ENCODE data around the gene PSMC3. TPM values are rescaled to one million over a fixed set of nuclear protein-coding genes. Genes with fewer than 3 reads are reported as not detected.

Gene PSMC3
- total RNA-seq, 1 donor from 2014 or later: 97.2 TPM

DNA sequence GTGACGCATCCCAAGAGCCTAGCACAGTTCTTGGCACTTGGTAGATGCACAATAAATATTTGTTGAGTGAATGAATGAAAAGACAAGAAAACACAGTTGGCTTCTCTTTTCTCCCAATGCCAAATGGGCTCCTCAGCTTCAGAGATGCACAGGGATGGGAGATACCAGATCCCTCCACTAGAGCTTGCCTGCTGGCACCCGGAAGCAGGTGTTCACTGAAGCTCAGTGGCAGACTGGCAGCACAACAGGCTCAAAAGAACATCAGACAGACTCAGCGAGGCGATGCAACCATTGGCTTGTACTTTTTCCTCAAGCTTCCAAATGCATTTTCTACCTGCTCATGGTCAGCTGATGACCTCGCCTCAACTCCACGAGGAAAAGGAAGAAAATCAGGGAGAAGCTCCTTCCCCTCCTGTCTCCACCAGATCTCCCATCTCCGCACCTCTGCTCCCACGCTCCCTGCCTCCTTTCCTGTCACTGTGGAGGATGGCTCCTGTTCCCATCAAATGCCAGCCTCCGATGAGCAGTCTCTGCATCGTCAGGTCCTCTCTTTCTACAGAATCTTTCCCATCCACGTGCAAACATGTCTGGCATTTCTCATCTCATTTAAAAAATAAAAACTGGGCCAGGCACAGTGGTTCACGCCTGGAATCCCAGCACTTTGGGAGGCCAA lies 16.9 kb upstream of the PSMC3 start:
- Mint-ChIP-seq H3K27ac (no peak overlapping the region), H3K36me3 (no peaks in the 10 kb centered on the region), H3K9me3 (no peaks in the 10 kb centered on the region), H3K27me3 (ENCODE audit: low read depth) (no peaks in the 10 kb centered on the region), H3K4me1 (no peaks in the 10 kb centered on the region), H3K4me3 (no peak overlapping the region)
- TF ChIP-seq, protein P1, sequence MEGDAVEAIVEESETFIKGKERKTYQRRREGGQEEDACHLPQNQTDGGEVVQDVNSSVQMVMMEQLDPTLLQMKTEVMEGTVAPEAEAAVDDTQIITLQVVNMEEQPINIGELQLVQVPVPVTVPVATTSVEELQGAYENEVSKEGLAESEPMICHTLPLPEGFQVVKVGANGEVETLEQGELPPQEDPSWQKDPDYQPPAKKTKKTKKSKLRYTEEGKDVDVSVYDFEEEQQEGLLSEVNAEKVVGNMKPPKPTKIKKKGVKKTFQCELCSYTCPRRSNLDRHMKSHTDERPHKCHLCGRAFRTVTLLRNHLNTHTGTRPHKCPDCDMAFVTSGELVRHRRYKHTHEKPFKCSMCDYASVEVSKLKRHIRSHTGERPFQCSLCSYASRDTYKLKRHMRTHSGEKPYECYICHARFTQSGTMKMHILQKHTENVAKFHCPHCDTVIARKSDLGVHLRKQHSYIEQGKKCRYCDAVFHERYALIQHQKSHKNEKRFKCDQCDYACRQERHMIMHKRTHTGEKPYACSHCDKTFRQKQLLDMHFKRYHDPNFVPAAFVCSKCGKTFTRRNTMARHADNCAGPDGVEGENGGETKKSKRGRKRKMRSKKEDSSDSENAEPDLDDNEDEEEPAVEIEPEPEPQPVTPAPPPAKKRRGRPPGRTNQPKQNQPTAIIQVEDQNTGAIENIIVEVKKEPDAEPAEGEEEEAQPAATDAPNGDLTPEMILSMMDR (IDR thresholded peaks at IDR 0.05; ENCODE audit: unreplicated experiment): no peak
- DNase-seq (ENCODE audit: low spot score in 2 of 2, unreplicated experiment in 2 of 2): no peak

DNA sequence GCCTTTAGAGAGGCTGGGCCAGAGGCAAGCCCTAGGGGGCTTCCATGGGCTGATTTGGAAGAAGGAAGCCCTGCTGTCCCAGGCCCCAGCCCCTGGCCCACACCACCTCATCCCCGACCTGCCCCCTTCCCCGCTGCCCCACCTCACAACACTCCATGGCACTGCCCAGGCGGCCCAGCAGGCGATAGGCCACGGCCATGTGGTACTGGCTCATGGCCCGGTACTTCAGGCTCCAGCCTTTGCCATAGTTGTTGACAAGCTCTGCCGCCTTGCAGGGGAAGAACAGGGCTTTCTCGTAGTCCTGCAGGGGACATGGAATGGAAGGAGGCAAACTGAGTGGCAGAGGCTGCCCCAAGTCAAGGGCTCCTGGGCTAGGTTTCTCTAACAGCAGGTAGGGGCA lies 16.3 kb upstream of the PSMC3 start:
- DNase-seq (ENCODE audit: low spot score in 2 of 2, unreplicated experiment in 2 of 2): no peak
- Mint-ChIP-seq H3K36me3 (no peaks in the 10 kb centered on the region), H3K4me1 (no peaks in the 10 kb centered on the region), H3K9me3 (no peaks in the 10 kb centered on the region), H3K4me3 (no peak overlapping the region), H3K27me3 (ENCODE audit: low read depth) (no peaks in the 10 kb centered on the region), H3K27ac (no peak overlapping the region)
- TF ChIP-seq, protein P1 (IDR thresholded peaks at IDR 0.05; ENCODE audit: unreplicated experiment): no peak

DNA sequence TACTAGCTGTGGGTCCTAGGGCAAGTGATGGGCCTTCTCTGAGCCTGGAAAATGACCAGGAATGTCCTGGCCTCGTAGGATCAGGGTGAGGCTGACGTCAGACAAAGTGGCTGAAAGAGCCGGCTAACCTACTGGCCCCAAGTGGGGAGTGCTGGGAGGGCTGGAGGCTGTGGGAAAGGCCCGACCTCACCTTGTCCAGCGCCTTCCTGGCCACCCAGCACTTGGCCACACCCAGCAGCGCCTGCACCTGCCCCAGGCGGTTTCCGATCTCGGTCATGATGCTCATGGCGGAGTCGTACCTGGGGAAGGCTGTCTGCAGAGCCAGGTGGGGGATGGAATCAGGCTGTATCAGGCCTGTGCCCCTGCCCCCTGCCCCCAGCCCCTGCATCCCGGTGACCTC lies 15.2 kb upstream of the PSMC3 start:
- Mint-ChIP-seq H3K4me3 (no peak overlapping the region), H3K9me3 (no peaks in the 10 kb centered on the region), H3K4me1 (no peaks in the 10 kb centered on the region), H3K36me3 (no peaks in the 10 kb centered on the region), H3K27ac (no peak overlapping the region), H3K27me3 (ENCODE audit: low read depth) (no peaks in the 10 kb centered on the region)
- no peak for DNase-seq (ENCODE audit: low spot score in 2 of 2, unreplicated experiment in 2 of 2)
- TF ChIP-seq, protein P1 (IDR thresholded peaks at IDR 0.05; ENCODE audit: unreplicated experiment): no peak

DNA sequence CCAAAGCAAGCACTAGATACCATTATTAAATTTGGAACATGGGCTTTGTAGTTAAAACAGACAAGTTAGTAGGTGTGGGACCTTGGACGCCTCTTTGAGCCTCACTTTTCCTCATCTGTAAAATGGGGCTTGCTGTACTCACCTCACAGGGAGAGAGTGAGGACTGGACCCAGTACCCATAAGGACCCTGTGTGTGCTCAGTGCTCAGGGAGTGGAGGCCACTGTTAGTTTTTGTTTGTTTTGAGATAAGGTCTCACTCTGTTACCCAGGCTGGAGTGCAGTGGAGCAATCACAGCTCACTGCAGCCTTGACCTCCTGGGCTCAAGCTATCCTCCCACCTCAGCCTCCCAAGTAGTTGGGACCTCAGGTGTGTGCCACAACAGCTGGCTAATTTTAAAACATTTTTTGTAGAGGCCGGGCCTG lies 13.8 kb upstream of the PSMC3 start:
- H3K9me3 Mint-ChIP-seq: no peaks in the 10 kb centered on the region
- H3K27ac Mint-ChIP-seq: no peak overlapping the region
- no peaks in the 10 kb centered on the region for H3K27me3 Mint-ChIP-seq (ENCODE audit: low read depth)
- DNase-seq (ENCODE audit: low spot score in 2 of 2, unreplicated experiment in 2 of 2): no peak
- TF ChIP-seq, protein P1 (IDR thresholded peaks at IDR 0.05; ENCODE audit: unreplicated experiment): no peak
- no peaks in the 10 kb centered on the region for H3K4me1 Mint-ChIP-seq
- H3K36me3 Mint-ChIP-seq: no peaks in the 10 kb centered on the region
- no peak overlapping the region for H3K4me3 Mint-ChIP-seq

DNA sequence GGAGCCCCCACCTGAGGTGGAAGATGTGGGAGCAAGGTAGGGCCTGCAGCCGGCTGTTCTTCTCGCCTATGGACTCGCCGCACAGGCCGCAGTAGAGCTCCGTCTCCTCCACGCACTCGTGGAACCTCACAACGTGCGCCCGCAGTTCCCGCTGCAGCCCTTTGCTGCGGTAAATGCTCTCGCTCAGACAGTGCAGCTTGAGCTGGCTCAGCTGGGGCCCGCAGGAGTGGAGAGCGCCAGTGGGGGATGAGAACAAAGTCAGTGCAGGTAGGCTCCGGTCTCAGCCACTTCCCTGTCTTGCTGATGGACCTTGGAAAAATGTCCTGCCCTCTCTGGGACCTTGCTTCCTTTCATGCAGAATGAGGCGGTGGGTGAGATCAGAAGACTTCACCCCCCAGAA lies 12.5 kb upstream of the PSMC3 start:
- Mint-ChIP-seq H3K27me3 (ENCODE audit: low read depth) (no peaks in the 10 kb centered on the region), H3K27ac (no peak overlapping the region), H3K4me1 (peaks cover 2% of the 10 kb centered on the region), H3K36me3 (no peaks in the 10 kb centered on the region), H3K4me3 (no peak overlapping the region), H3K9me3 (no peaks in the 10 kb centered on the region)
- TF ChIP-seq, protein P1 (IDR thresholded peaks at IDR 0.05; ENCODE audit: unreplicated experiment): no peak
- DNase-seq (ENCODE audit: low spot score in 2 of 2, unreplicated experiment in 2 of 2): no peak

All from mesothelial cell of epicardium (in vitro differentiated cells).